K562 (cell line): ENCODE measurements around the gene CTDNEP1. TPM values are rescaled to one million over a fixed set of nuclear protein-coding genes. Genes with fewer than 3 reads are reported as not detected.
A peak's percentile ranks its signal among the peaks of the same experiment; 100 is the strongest.

Experiments
- ARID4B ChIP-seq: sonication (generic); formaldehyde crosslinking; IDR thresholded peaks from 2 replicates; pipeline ENCODE4 v1.8.0; 2022; ENCODE audit warnings: mild to moderate bottlenecking, missing genetic modification reagents
- ASH1L ChIP-seq: fragments of 450-650 bp; IDR thresholded peaks from 2 replicates; pipeline ENCODE4 v1.6.1; 2018; ENCODE audit warnings: borderline replicate concordance, mild to moderate bottlenecking, low read depth; ENCODE audit not compliant: partially characterized antibody
- BDP1 ChIP-seq: IDR thresholded peaks from 3 replicates; pipeline ENCODE4 v1.6.1; 2011; ENCODE audit not compliant: insufficient read length, insufficient read depth
- DDX20 ChIP-seq: fragments of 450-650 bp; IDR thresholded peaks from 2 replicates; pipeline ENCODE4 v1.6.1; 2016; ENCODE audit warnings: missing genetic modification characterization, low read depth, mild to moderate bottlenecking, missing compliant biosample characterization, moderate library complexity
- ELF1 ChIP-seq: fragments of 200-800 bp; sonication (Bioruptor generic); IDR thresholded peaks from 2 replicates; pipeline ENCODE4 v1.6.1; 2016; ENCODE audit warnings: missing genetic modification characterization, missing compliant biosample characterization
- FOXK2 ChIP-seq, 2 experiments: fragments of 450-650 bp; IDR thresholded peaks in 1 of 2; conservative IDR thresholded peaks in 1 of 2; 2 replicates each; pipeline ENCODE4 v1.6.1; 2016; ENCODE audit warnings: low read depth in 2 of 2, mild to moderate bottlenecking in 1 of 2
- GTF2E2 ChIP-seq: fragments of 200-800 bp; sonication (Bioruptor generic); IDR thresholded peaks from 2 replicates; pipeline ENCODE4 v1.6.1; 2016; ENCODE audit warnings: missing genetic modification characterization, missing compliant biosample characterization
- KLF10 ChIP-seq: fragments of 250-450 bp; sonication (Bioruptor Pico); IDR thresholded peaks from 2 replicates; pipeline ENCODE4 v1.6.1; 2021; ENCODE audit warnings: matching md5 sums
- MNT ChIP-seq, 2 experiments: fragments of 450-650 bp; conservative IDR thresholded peaks; 2 replicates each; pipeline ENCODE4 v1.6.1; 2017; ENCODE audit warnings: mild to moderate bottlenecking in 2 of 2, moderate library complexity in 2 of 2
- NR0B1 ChIP-seq: fragments of 450-650 bp; IDR thresholded peaks from one replicate; pipeline ENCODE4 v1.6.1; 2018; ENCODE audit warnings: mild to moderate bottlenecking, moderate library complexity; ENCODE audit not compliant: partially characterized antibody
- POLR3A ChIP-seq: IDR thresholded peaks from 2 replicates; pipeline ENCODE4 v1.6.1; 2011; ENCODE audit warnings: borderline replicate concordance, mild to moderate bottlenecking, moderate library complexity; ENCODE audit not compliant: insufficient read length, insufficient read depth; ENCODE audit errors: extremely low read depth
- PREB ChIP-seq: sonication (generic); formaldehyde crosslinking; IDR thresholded peaks from 2 replicates; pipeline ENCODE4 v1.8.1; 2023; ENCODE audit warnings: mild to moderate bottlenecking, missing genetic modification reagents
- TRIM28 ChIP-seq: fragments of 450-650 bp; IDR thresholded peaks from 2 replicates; pipeline ENCODE4 v1.6.1; 2017
- ZBTB34 ChIP-seq: fragments of 250-450 bp; sonication (Bioruptor Pico); IDR thresholded peaks from 2 replicates; pipeline ENCODE4 v1.8.0; 2021; ENCODE audit warnings: mild to moderate bottlenecking, moderate library complexity
- ZNF174 ChIP-seq: fragments of 250-450 bp; sonication (Bioruptor Pico); IDR thresholded peaks from 2 replicates; pipeline ENCODE4 v1.4.0; 2020; ENCODE audit warnings: mild to moderate bottlenecking
- ZNF239 ChIP-seq: fragments of 250-450 bp; sonication (Bioruptor Pico); IDR thresholded peaks from 2 replicates; pipeline ENCODE4 v1.4.0; 2020; ENCODE audit warnings: mild to moderate bottlenecking
- ZNF436 ChIP-seq: fragments of 250-450, 450-650 bp; sonication (Bioruptor Pico); formaldehyde crosslinking; IDR thresholded peaks from 2 replicates; pipeline ENCODE4 v1.7.0; 2020; ENCODE audit warnings: mild to moderate bottlenecking
- ZNF668 ChIP-seq: fragments of 250-450 bp; sonication (Bioruptor Pico); IDR thresholded peaks from 2 replicates; pipeline ENCODE4 v1.8.0; 2022; ENCODE audit warnings: mild to moderate bottlenecking, inconsistent platforms
- ZNF76 ChIP-seq: fragments of 250-450 bp; sonication (Bioruptor Pico); IDR thresholded peaks from 2 replicates; pipeline ENCODE4 v1.4.0; 2020; ENCODE audit warnings: mild to moderate bottlenecking, moderate library complexity, borderline replicate concordance
- polyA plus RNA-seq, 8 experiments: library from polyadenylated mRNA; depleted of rRNA in 4 of 8; stranded (reverse) in 5 of 8; unstranded in 3 of 8; fragments of >200 nt; fragmentation: Nextera tagmentation in 2 of 8; fragmentation: Illumina TruSeq in 1 of 8; extraction: Ambion mirVana in 2 of 8; extraction: Trizol in 1 of 8; gene quantifications; 2 replicates each; pipeline versions ENCODE4 v1.2.1 to v1.2.3, GENCODE V29; 2011 to 2014; ENCODE audit warnings: inconsistent platforms in 1 of 8, missing spikeins in 1 of 8
- total RNA-seq, 7 experiments: library from RNA; depleted of rRNA in 6 of 7; stranded (reverse); fragments of >200 nt in 6 of 7; fragmentation: Illumina TruSeq in 2 of 7; extraction: Trizol in 2 of 7; gene quantifications; 2 replicates each; pipeline versions ENCODE4 v1.2.1 to v1.2.3, GENCODE V29; 2011 to 2021; ENCODE audit warnings: low replicate concordance in 1 of 7

Gene CTDNEP1
- total and polyA plus RNA-seq, 9 of the 15 experiments (the other 6 are each of a cell fraction or from before 2014, with no cell fraction given), result 10.7 to 150 (median 28.5) TPM

- TF ChIP-seq PREB (CRISPR knock-in tag), result no peak
- no peak for TF ChIP-seq ZNF76 (CRISPR knock-in tag)
- TF ChIP-seq ASH1L, result no peak
- no peak for TF ChIP-seq ZNF239 (CRISPR knock-in tag)
- TF ChIP-seq KLF10 (CRISPR knock-in tag), result no peak
- no peak for TF ChIP-seq ZBTB34 (CRISPR knock-in tag)
- TF ChIP-seq GTF2E2 (tag), result no peak
- TF ChIP-seq ZNF668, result no peak
- TF ChIP-seq ZNF436, result no peak
- no peak for TF ChIP-seq DDX20 (tag)
- peak; percentile 77 to 83 for TF ChIP-seq FOXK2 (conservative IDR thresholded peaks at IDR 0.05 in 1 of 2, IDR thresholded peaks at IDR 0.05 in 1 of 2; ENCODE audit: low read depth in 2 of 2)
- no peak for TF ChIP-seq NR0B1
- no peak for TF ChIP-seq POLR3A
- TF ChIP-seq ZNF174 (CRISPR knock-in tag), result no peak
- TF ChIP-seq BDP1, result no peak
- TF ChIP-seq MNT (conservative IDR thresholded peaks at IDR 0.05), result peak; percentile 31 to 69; a peak in 1 of 4 replicates
- no peak for TF ChIP-seq TRIM28
- TF ChIP-seq ARID4B (CRISPR knock-in tag), result no peak
- no peak for TF ChIP-seq ELF1 (tag)
Observed at GRCh38 chr17:7282752-7283321, 31.3 kb upstream of the CTDNEP1 start (continued).
